Measurements from ENCODE around the gene NAGA. TPM values are rescaled to one million over a fixed set of nuclear protein-coding genes. Genes with fewer than 3 reads are reported as not detected.
"Not testable (repeated sequence)": the region's sequence is repeated elsewhere in the genome, so short reads cannot be mapped to it uniquely, and the experiment has no call there.

Gene NAGA
- total RNA-seq, 4 donors from 2014 or later = 48.3 to 120 (median 96.0) TPM

GRCh38 chr22:42111798-42112197, 41.2 kb upstream of the NAGA start:
- TF ChIP-seq, protein P1, sequence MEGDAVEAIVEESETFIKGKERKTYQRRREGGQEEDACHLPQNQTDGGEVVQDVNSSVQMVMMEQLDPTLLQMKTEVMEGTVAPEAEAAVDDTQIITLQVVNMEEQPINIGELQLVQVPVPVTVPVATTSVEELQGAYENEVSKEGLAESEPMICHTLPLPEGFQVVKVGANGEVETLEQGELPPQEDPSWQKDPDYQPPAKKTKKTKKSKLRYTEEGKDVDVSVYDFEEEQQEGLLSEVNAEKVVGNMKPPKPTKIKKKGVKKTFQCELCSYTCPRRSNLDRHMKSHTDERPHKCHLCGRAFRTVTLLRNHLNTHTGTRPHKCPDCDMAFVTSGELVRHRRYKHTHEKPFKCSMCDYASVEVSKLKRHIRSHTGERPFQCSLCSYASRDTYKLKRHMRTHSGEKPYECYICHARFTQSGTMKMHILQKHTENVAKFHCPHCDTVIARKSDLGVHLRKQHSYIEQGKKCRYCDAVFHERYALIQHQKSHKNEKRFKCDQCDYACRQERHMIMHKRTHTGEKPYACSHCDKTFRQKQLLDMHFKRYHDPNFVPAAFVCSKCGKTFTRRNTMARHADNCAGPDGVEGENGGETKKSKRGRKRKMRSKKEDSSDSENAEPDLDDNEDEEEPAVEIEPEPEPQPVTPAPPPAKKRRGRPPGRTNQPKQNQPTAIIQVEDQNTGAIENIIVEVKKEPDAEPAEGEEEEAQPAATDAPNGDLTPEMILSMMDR (IDR thresholded peaks at IDR 0.05) = no peak
- TF ChIP-seq EP300 (IDR thresholded peaks at IDR 0.05; ENCODE audit: low read depth) (no peak), POLR2AphosphoS5 (IDR thresholded peaks at IDR 0.05) (no peak), POLR2A (IDR thresholded peaks at IDR 0.05) (no peak)
- Histone ChIP-seq H3K27me3 (no peaks in the 10 kb centered on the region), H3K9me3 (peaks cover 8 to 11% of the 10 kb centered on the region in 2 donors), H3K4me1 (no peaks in the 10 kb centered on the region), H3K27ac (no peak overlapping the region), H3K4me3 (no peak overlapping the region), H3K36me3 (no peaks in the 10 kb centered on the region)
- in situ Hi-C loops (cut with MboI; ENCODE audit: low pct_ligation_motif_present in 1 of 4, low pct_unique_long_range_greater_than_20kb in 1 of 4, low sequenced_read_pairs in 3 of 4) (no loop called here), intact Hi-C loops (cut with DNase I; ENCODE audit: low total_unique reads) (no loop called here)
- WGBS, 2 donors (ENCODE audit: low coverage in 1 of 2) = 93 to 100% methylated on average over 1 to 4 of the region's 4 CpGs
- no peak for DNase-seq

DNA sequence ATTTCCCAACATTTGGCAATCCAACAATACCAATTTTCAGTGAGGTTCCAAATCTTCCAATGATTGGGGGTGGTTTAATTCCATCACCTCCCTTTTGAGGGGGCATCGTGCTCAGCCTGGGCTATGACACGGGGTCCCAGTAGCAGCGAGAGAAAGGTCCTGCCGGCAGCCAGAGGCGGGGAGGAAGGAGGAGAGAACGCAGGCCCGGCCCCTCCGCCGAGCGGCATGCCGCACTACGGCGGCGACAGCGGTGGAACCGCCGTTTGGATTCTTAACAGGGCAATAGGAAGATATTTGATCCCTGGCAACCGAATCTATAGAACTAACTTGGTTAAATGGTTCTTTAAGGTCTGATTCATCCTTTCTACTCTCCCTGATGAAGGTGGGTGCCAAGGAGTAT, 38.2 kb upstream of the NAGA start:
- Histone ChIP-seq H3K36me3 (no peaks in the 10 kb centered on the region), H3K27ac (no peak overlapping the region), H3K4me1 (no peaks in the 10 kb centered on the region), H3K4me3 (no peak overlapping the region), H3K27me3 (no peaks in the 10 kb centered on the region), H3K9me3 (peaks cover 17 to 18% of the 10 kb centered on the region in 2 donors)
- TF ChIP-seq, protein P1 (IDR thresholded peaks at IDR 0.05) = no peak
- TF ChIP-seq EP300 (IDR thresholded peaks at IDR 0.05; ENCODE audit: low read depth) = no peak
- no peak for TF ChIP-seq POLR2A (IDR thresholded peaks at IDR 0.05)
- TF ChIP-seq POLR2AphosphoS5 (IDR thresholded peaks at IDR 0.05) = no peak
- in situ Hi-C loops (cut with MboI; ENCODE audit: low pct_ligation_motif_present in 1 of 4, low pct_unique_long_range_greater_than_20kb in 1 of 4, low sequenced_read_pairs in 3 of 4) (no loop called here), intact Hi-C loops (cut with DNase I; ENCODE audit: low total_unique reads) (no loop called here)
- 71 to 85% methylated on average over 1 to 18 of the region's 18 CpGs for WGBS, 2 donors (ENCODE audit: low coverage in 1 of 2)
- DNase-seq = no peak

DNA sequence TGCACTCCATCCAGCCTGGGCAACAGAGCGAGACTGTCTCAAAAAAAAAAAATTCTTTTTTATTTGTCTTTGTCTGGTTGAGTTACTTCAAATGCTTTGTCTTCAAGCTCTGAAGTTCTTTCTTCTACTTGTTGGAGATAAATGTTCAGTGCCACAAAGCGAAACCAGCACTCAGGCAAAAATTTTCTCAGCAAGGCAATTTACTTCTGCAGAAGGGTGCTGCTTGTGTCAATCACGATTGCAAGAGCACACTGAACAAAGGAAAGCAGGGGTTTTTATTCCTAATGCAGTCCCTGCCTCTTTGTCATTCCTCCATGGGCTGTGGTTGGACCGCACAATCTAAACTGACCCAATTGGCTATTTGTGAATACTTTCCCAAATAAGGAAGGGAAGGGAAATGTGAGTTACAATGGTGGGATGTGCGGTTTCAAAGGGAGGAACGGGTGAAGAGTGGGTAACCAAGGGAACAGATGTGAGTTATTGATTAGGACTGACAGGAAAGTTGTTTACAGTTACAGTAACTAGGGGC, 33.8 kb upstream of the NAGA start:
- H3K27me3 ChIP-seq = not testable (repeated sequence)
- WGBS, 2 donors (ENCODE audit: low coverage in 1 of 2) = 86 to 89% methylated on average over 2 to 6 of the region's 6 CpGs

DNA sequence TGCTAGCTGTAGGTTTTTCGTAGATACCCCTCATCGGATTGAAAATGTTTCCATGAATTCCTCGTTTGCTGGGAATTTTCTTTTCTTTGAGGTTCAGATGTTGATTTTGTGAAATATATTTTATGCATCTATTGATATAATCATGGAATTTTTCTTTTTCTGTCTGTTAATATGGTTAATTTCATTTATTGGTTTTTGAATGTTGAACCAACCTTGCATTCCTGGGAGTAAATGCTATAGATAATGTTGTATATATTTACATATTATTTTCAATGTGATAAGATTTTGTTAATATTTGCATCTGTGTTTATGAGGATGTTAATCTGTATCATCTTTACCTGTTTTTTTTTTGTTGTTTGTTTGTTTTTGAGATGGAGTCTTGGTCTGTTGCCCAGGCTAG, 30.6 kb upstream of the NAGA start:
- Histone ChIP-seq H3K4me3 (no peak overlapping the region), H3K27me3 (no peaks in the 10 kb centered on the region), H3K27ac (no peak overlapping the region), H3K4me1 (no peaks in the 10 kb centered on the region), H3K9me3 (peaks cover 42 to 45% of the 10 kb centered on the region in 2 donors), H3K36me3 (peaks cover 0 to 7% (median 0%) of the 10 kb centered on the region in 4 donors)
- in situ Hi-C loops (cut with MboI; ENCODE audit: low pct_ligation_motif_present in 1 of 4, low pct_unique_long_range_greater_than_20kb in 1 of 4, low sequenced_read_pairs in 3 of 4) (no loop called here), intact Hi-C loops (cut with DNase I; ENCODE audit: low total_unique reads) (no loop called here)
- no peak for TF ChIP-seq POLR2A (IDR thresholded peaks at IDR 0.05)
- TF ChIP-seq, protein P1 (IDR thresholded peaks at IDR 0.05) = no peak
- no peak for TF ChIP-seq EP300 (IDR thresholded peaks at IDR 0.05; ENCODE audit: low read depth)
- TF ChIP-seq POLR2AphosphoS5 (IDR thresholded peaks at IDR 0.05) = no peak
- WGBS, 2 donors (ENCODE audit: low coverage in 1 of 2) = 95 to 96% methylated on average over 3 of the region's 3 CpGs
- no peak for DNase-seq

More for the DNA sequence above, 33.8 kb upstream of the NAGA start:
- H3K9me3 ChIP-seq = peaks cover 42 to 45% of the 10 kb centered on the region in 2 donors
- intact Hi-C loops (cut with DNase I; ENCODE audit: low total_unique reads); H3K27ac ChIP-seq; H3K36me3 ChIP-seq; H3K4me1 ChIP-seq; H3K4me3 ChIP-seq; in situ Hi-C loops (cut with MboI; ENCODE audit: low pct_ligation_motif_present in 1 of 4, low pct_unique_long_range_greater_than_20kb in 1 of 4, low sequenced_read_pairs in 3 of 4); DNase-seq: not testable (repeated sequence)

DNA sequence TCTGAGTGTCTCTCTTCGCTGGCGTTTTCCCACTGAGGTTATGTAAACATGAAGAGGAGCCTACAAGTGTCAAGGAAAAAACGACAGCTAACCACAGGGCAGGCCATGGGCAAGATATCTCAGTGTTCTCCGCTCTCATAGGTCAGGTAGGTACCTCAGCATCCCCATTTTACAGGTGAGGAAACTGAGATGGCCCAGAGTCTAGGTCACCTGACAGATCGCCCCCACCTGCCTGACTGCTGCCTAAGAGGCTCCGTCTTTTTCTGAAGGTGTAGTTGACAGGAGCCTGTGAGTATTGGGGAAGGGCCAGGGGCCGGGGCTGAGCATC, 20.8 kb upstream of the NAGA start:
- Histone ChIP-seq H3K36me3 (peaks cover 0 to 7% (median 2%) of the 10 kb centered on the region in 4 donors), H3K9me3 (no peaks in the 10 kb centered on the region), H3K27ac (peak overlapping the region; percentile 93 to 98 (median 96)), H3K4me3 (peak overlapping the region; percentile 4 to 71 (median 50)), H3K4me1 (peaks cover 15 to 28% (median 19%) of the 10 kb centered on the region in 4 donors), H3K27me3 (no peaks in the 10 kb centered on the region)
- DNase-seq = no peak
- 22% methylated on average over 7 of the region's 7 CpGs; no CpG with 5 or more reads in 1 of the 2 donors for WGBS, 2 donors (ENCODE audit: low coverage in 1 of 2)
- TF ChIP-seq POLR2A (IDR thresholded peaks at IDR 0.05) (no peak), EP300 (IDR thresholded peaks at IDR 0.05; ENCODE audit: low read depth) (no peak), POLR2AphosphoS5 (IDR thresholded peaks at IDR 0.05) (no peak)
- TF ChIP-seq, protein P1 (IDR thresholded peaks at IDR 0.05) = no peak
- in situ Hi-C loops (cut with MboI; ENCODE audit: low pct_ligation_motif_present in 1 of 4, low pct_unique_long_range_greater_than_20kb in 1 of 4, low sequenced_read_pairs in 3 of 4) (loop anchor here in 1 of 4 donors (10.0 kb wide), 1 partner anchor 353 kb away; no protein-coding TSS in a partner anchor), intact Hi-C loops (cut with DNase I; ENCODE audit: low total_unique reads) (loop anchor here (2.0 kb wide), 1 partner anchor 343 kb away; no protein-coding TSS in a partner anchor)
